Measurements from ENCODE around the gene STIMATE. TPM values are rescaled to one million over a fixed set of nuclear protein-coding genes. Genes with fewer than 3 reads are reported as not detected.

Gene STIMATE
- polyA plus RNA-seq, 1 of the 3 experiments (the other 2 are of a cell fraction), result 9.3 TPM

- ChIA-PET POLR2A (no interaction called here), CTCF (no interaction called here)
- no peak for TF ChIP-seq RAD21 (IDR thresholded peaks at IDR 0.05; ENCODE audit: low read length)
- TF ChIP-seq NRF1 (IDR thresholded peaks at IDR 0.05; ENCODE audit: low read depth, low read length), result no peak
- TF ChIP-seq GABPA (IDR thresholded peaks at IDR 0.05; ENCODE audit: low read depth), result no peak
- TF ChIP-seq MEF2A (IDR thresholded peaks at IDR 0.05; ENCODE audit: borderline replicate concordance, low read depth), result no peak
- TF ChIP-seq, protein P1, sequence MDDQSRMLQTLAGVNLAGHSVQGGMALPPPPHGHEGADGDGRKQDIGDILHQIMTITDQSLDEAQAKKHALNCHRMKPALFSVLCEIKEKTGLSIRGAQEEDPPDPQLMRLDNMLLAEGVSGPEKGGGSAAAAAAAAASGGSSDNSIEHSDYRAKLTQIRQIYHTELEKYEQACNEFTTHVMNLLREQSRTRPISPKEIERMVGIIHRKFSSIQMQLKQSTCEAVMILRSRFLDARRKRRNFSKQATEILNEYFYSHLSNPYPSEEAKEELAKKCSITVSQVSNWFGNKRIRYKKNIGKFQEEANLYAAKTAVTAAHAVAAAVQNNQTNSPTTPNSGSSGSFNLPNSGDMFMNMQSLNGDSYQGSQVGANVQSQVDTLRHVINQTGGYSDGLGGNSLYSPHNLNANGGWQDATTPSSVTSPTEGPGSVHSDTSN (IDR thresholded peaks at IDR 0.05), result no peak
- TF ChIP-seq JUND (IDR thresholded peaks at IDR 0.05), result no peak
- TF ChIP-seq MAX (IDR thresholded peaks at IDR 0.05; ENCODE audit: low read depth), result no peak
- 95% methylated on average over 6 of the region's 6 CpGs for WGBS (ENCODE audit: low lambda C conversion rate)
- H3K4me1 ChIP-seq (ENCODE audit: control insufficient read depth in 1 of 2, insufficient read depth in 2 of 2, low read depth in 1 of 2, low read length in 1 of 2), result peaks cover 0 to 10% of the 10 kb centered on the region in 2 experiments; a peak in 2 of 4 replicates
- H3F3A ChIP-seq (replicated peaks; ENCODE audit: insufficient read depth), result no peaks in the 10 kb centered on the region
- H3K4me3 ChIP-seq (ENCODE audit: low read depth in 2 of 2, low read length in 1 of 2), result no peak overlapping the region
- DNase-seq, result no peak
- H3K79me2 ChIP-seq (ENCODE audit: insufficient read depth), result no peaks in the 10 kb centered on the region
- no peak overlapping the region for H3K27ac ChIP-seq (ENCODE audit: low read depth in 2 of 2, low read length in 1 of 2)
- H3K9me3 ChIP-seq, result no peaks in the 10 kb centered on the region
- H2AFZ ChIP-seq (ENCODE audit: low read depth), result no peak overlapping the region
- peaks cover 0 to 4% of the 10 kb centered on the region in 2 experiments for H3K36me3 ChIP-seq (replicated peaks in 1 of 2; ENCODE audit: control insufficient read depth in 1 of 2, insufficient read depth in 2 of 2, low read length in 1 of 2)
- H3K9ac ChIP-seq, result no peak overlapping the region
- no peak overlapping the region for H3K4me2 ChIP-seq
- H3K9me2 ChIP-seq, result no peaks in the 10 kb centered on the region
- no peaks in the 10 kb centered on the region for H4K20me1 ChIP-seq (ENCODE audit: insufficient read depth)
- H3K27me3 ChIP-seq (ENCODE audit: insufficient read depth), result no peaks in the 10 kb centered on the region
These were observed 13.5 kb upstream of the STIMATE start for GRCh38 chr3:52910823-52911222.

DNA sequence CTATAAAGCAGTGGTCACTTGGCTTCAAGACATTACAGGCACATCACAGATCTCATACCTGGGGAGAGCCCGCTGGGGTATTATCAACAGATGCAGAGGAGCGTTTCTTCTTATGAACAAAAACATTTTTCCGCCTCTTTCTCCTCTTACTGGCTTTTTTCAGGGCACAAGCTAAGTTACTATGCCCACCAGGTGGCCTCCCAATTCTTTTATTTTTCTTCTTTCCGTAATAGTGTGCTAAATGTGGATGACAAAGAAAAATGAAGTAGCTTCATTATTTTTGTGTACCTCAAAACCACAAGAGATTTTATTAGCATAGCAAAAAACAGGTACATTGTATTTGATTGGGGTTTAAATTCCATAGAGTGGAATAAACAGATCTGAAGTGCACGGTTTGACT lies 10.1 kb upstream of the STIMATE start:
- Histone ChIP-seq H3K9me3 (no peaks in the 10 kb centered on the region), H3K9me2 (no peaks in the 10 kb centered on the region), H3K27ac (ENCODE audit: low read depth in 2 of 2, low read length in 1 of 2) (no peak overlapping the region), H3F3A (replicated peaks; ENCODE audit: insufficient read depth) (no peaks in the 10 kb centered on the region), H3K36me3 (replicated peaks in 1 of 2; ENCODE audit: control insufficient read depth in 1 of 2, insufficient read depth in 2 of 2, low read length in 1 of 2) (peaks cover 0 to 4% of the 10 kb centered on the region in 2 experiments), H3K9ac (no peak overlapping the region), H2AFZ (ENCODE audit: low read depth) (no peak overlapping the region), H3K79me2 (ENCODE audit: insufficient read depth) (no peaks in the 10 kb centered on the region), H3K4me3 (ENCODE audit: low read depth in 2 of 2, low read length in 1 of 2) (no peak overlapping the region), H3K27me3 (ENCODE audit: insufficient read depth) (no peaks in the 10 kb centered on the region), H3K4me1 (ENCODE audit: control insufficient read depth in 1 of 2, insufficient read depth in 2 of 2, low read depth in 1 of 2, low read length in 1 of 2) (peaks cover 0 to 5% of the 10 kb centered on the region in 2 experiments; a peak in 1 of 4 replicates), H4K20me1 (ENCODE audit: insufficient read depth) (no peaks in the 10 kb centered on the region), H3K4me2 (no peak overlapping the region)
- no peak for DNase-seq
- 87% methylated on average over 5 of the region's 5 CpGs for WGBS (ENCODE audit: low lambda C conversion rate)
- ChIA-PET POLR2A (no interaction called here), CTCF (interaction anchor here (0.6 to 2.2 kb wide), 19 partner anchors 9 to 313 kb away, joined by 3 to 10 read pairs (median 4); partner anchors contain the start of genes SFMBT1 and STIMATE)
- peak; percentile 52 for TF ChIP-seq RAD21 (IDR thresholded peaks at IDR 0.05; ENCODE audit: low read length)
- peak; percentile 26; the same call in 1 of the 2 replicates for TF ChIP-seq CTCF (IDR thresholded peaks at IDR 0.05)
- peak; percentile 26; the same call in 1 of the 2 replicates for TF ChIP-seq SMC3 (IDR thresholded peaks at IDR 0.05; ENCODE audit: low read depth, low read length)
- TF ChIP-seq GABPA (IDR thresholded peaks at IDR 0.05; ENCODE audit: low read depth), result no peak
- TF ChIP-seq YY1 (IDR thresholded peaks at IDR 0.05; ENCODE audit: low read depth), result no peak
